Amniotic stem cell (primary cell): ENCODE measurements around the gene SERTAD2.
A peak's percentile ranks its signal among the peaks of the same experiment; 100 is the strongest.

Experiments
- DNase-seq: peaks from one replicate; lab custom pipeline; 2025; lab: John Stamatoyannopoulos, UW

Gene SERTAD2

GRCh38 chr2:64649013-64649484 lies 4.7 kb downstream of the SERTAD2 start:
- DNase-seq: no peak

- peak; percentile 31 for DNase-seq
These were observed 7.5 kb downstream of the SERTAD2 start for GRCh38 chr2:64646007-64646880.

- DNase-seq: peak; percentile 40
These were observed 9.0 kb downstream of the SERTAD2 start for GRCh38 chr2:64644458-64645382.

GRCh38 chr2:64643838-64644457 lies 9.8 kb downstream of the SERTAD2 start:
- DNase-seq: no peak

- DNase-seq: no peak
These were observed 12.1 kb downstream of the SERTAD2 start for GRCh38 chr2:64641599-64641998.

GRCh38 chr2:64640153-64641044 lies 13.3 kb downstream of the SERTAD2 start:
- no peak for DNase-seq

- no peak for DNase-seq
These were observed 14.0 kb downstream of the SERTAD2 start for GRCh38 chr2:64639691-64640090.

- no peak for DNase-seq
These were observed 15.1 kb downstream of the SERTAD2 start for GRCh38 chr2:64638502-64639120.

GRCh38 chr2:64637931-64638330 lies 15.8 kb downstream of the SERTAD2 start:
- DNase-seq: no peak

- DNase-seq: no peak
These were observed 16.6 kb downstream of the SERTAD2 start for GRCh38 chr2:64637000-64637635.

GRCh38 chr2:64635976-64636911 lies 17.5 kb downstream of the SERTAD2 start:
- no peak for DNase-seq

GRCh38 chr2:64634345-64635267 lies 19.1 kb downstream of the SERTAD2 start:
- DNase-seq: no peak

- no peak for DNase-seq
These were observed 20.6 kb downstream of the SERTAD2 start for GRCh38 chr2:64632835-64633819.

GRCh38 chr2:64631771-64632170 lies 21.9 kb downstream of the SERTAD2 start:
- DNase-seq: no peak

GRCh38 chr2:64630752-64631151 lies 23.0 kb downstream of the SERTAD2 start:
- no peak for DNase-seq

- DNase-seq: no peak
These were observed 23.8 kb downstream of the SERTAD2 start for GRCh38 chr2:64629875-64630274.

GRCh38 chr2:64629329-64629781 lies 24.4 kb downstream of the SERTAD2 start:
- no peak for DNase-seq
